NCI-H2171 (cell line): Measurements from ENCODE around the gene TRIM49D1.
"Not testable (repeated sequence)": the region's sequence is repeated elsewhere in the genome, so short reads cannot be mapped to it uniquely, and the experiment has no call there.

Experiments
- DNase-seq: peaks from one replicate; lab custom pipeline; 2025; lab: John Stamatoyannopoulos, UW

TRIM49D1 gene, protein sequence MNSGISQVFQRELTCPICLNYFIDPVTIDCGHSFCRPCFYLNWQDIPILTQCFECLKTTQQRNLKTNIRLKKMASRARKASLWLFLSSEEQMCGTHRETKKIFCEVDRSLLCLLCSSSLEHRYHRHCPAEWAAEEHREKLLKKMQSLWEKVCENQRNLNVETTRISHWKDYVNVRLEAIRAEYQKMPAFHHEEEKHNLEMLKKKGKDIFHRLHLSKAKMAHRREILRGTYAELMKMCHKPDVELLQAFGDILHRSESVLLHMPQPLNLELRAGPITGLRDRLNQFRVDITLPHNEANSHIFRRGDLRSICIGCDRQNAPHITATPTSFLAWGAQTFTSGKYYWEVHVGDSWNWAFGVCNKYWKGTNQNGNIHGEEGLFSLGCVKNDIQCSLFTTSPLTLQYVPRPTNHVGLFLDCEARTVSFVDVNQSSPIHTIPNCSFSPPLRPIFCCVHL

GRCh38 chr11:89922195-89922660, at the start of gene TRIM49D1:
Gene TRIM49D1, minus strand, starts transcription at chr11:89922245. Its CDS starts 4,535 bp downstream, at chr11:89917710.
- DNase-seq = no peak

DNA sequence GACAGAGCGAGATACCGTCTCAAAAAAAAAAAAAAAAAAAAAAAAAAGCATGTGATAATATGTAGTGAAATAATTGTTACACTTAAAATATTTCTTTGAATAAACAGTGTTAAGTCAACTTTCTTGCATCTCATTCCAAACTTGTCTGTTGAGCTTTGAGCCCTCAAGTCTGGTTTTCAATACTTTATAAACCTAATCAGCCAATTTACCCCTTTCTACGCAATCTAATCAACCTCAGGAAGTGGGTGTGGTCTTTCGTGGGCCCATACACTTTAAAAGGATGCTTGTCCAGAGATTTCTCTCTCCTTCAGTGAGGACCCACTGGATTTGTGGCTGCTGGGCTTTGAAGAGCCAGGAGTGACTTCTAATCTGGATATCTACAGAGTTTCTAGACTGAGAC, 43.7 kb upstream of the TRIM49D1 start, which contains the start of gene TRIM64:
Gene TRIM64 (plus strand): TSS at position 301 of the 400 bp plus-strand sequence. CDS start 2,467 bp downstream, outside the sequence.
- not testable (repeated sequence) for DNase-seq

- not testable (repeated sequence) for DNase-seq
Measured at GRCh38 chr11:89960833-89961232, 38.8 kb upstream of the TRIM49D1 start.

DNA sequence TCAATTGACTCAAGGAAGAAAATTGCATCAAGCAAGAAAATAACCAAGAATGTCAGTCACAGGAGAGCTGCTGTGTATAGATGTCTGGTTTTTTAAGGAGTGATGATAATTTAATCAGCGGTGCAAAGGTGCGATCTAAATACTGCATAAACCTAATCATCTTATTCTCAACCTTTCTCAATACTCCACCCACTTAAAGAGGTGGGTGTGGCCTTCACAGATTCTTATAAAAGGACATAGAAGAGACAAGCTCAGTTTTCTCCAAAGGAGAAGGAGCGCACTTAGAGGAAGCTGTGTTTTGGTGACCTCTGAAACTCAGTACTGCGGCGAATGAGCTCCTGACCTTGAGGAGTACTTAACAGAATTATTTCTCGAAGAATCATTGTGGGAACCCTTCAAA, 1.7 kb upstream of the TRIM49D1 start, which contains the start of gene TRIM49D2:
Gene TRIM49D2 (plus strand): TSS at position 301 of the 400 bp plus-strand sequence. CDS start 2,698 bp downstream, outside the sequence.
- DNase-seq = not testable (repeated sequence)

DNA sequence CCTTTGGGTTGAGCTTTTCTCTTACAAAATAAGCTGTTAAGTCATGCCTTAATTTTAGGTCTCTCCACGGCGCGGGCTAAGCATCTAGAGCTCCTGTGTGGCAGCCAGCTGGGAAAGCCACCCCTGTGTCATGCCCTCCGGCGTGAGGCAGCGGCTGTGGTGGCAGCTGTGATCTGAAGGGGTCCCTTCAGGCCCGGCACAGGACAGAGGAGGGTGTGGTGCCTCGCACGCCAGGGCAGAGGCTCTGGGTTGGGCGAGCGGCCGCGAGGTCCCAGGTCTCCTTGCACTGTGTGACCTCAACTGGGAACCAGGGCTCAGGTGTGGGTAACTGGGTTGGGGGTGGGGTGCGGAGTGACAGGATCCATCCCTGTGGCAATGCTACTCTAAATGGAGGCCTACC, 21.2 kb downstream of the TRIM49D1 start:
- DNase-seq = not testable (repeated sequence)

DNA sequence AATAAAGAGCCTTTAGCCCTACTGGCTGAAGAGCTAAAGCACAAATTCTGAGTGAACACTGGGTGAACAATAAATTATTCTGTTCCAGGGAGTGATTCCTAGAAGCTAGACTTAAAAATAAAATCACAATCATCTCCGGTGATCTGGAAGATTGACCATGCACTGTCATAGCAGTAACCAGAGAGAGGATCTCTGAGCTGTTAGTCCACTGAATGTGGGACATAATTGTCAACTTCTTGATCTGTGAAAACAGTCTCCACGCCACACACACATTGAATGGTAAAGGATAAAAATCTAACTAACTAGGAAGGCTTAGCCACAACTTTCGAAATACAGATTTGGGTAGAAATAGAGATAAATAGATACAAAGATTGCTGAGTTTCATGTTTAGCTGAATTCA, 28.8 kb downstream of the TRIM49D1 start:
- not testable (repeated sequence) for DNase-seq

DNA sequence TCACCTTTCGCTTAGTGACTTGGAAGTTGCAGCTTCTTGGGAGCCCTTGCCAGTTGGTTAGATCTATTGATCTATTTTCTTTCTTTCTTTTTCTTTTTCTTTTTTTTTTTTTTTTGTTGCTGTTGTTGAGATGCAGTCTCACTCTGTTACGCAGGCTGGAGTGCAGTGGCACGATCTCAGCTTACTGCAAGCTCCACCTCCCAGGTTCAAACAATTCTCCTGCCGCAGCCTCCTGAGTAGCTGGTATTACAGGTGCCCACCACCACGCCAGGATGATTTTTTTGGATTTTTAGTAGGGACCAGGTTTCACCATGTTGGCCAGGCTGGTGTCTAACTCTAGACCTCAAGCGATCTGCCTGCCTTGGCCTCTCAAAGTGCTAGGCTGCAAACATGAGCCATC, 44.5 kb downstream of the TRIM49D1 start:
- DNase-seq = not testable (repeated sequence)

GRCh38 chr11:89872588-89872987, 49.5 kb downstream of the TRIM49D1 start:
- not testable (repeated sequence) for DNase-seq

GRCh38 chr11:89865223-89865622, 56.8 kb downstream of the TRIM49D1 start:
- DNase-seq = not testable (repeated sequence)

- DNase-seq = not testable (repeated sequence)
Measured at GRCh38 chr11:89863906-89864704, 57.9 kb downstream of the TRIM49D1 start.
